ENCODE data around the gene UGDH. TPM values are rescaled to one million over a fixed set of nuclear protein-coding genes. Genes with fewer than 3 reads are reported as not detected.

Gene UGDH
- 100 to 1,000 TPM in 1 of 3 donors, 10 to 100 TPM in 2; 68.3 to 134 (median 74.9) TPM for total RNA-seq

DNA sequence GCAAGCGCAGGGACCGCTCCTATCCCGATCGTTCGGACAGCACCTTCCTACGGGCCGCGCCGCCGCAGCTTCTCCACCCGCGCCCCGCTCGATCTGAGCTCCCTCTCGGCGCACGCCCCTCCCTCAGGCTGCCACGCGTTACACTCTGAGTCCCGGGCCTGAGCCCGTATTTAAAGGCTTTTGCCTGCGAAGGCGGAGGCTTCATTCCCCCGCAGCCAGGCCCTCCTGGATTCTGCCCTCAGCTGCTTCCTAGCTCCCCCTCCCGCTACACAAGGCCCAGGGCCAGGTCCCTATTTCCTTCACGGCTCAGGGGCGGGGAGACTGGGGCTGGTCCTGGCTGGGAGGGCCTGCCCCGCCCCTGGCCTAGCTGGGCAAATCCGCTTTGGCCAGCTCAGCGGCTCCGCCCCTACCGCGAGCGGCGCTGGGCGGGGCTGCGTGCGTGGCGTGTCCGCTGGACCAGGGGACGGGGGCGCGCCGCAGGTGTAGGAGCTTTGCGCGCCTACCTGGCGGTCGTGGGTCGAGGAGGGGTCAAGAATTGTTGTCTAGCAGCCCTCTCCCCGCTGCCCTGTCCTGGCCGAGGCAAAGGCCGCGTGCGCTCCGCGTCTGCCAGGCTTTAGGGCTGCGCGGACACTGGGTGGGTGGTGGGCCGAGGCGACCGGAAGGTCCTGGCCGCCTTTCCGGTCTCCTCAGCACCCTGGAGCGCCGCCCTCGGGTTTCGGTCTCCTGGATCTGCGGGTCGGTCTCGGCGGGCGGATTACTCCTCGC is at the start of gene UGDH:
Gene UGDH (minus strand): TSS at position 144 of the 765 bp plus-strand sequence. CDS start 5,927 bp downstream, outside the sequence.
- TF ChIP-seq POLR2A (IDR thresholded peaks at IDR 0.05): peak; percentile 92
- peak; percentile 86 to 94 (median 89) for TF ChIP-seq POLR2AphosphoS5 (IDR thresholded peaks at IDR 0.05)
- TF ChIP-seq CTCF (IDR thresholded peaks at IDR 0.05): no peak
- Histone ChIP-seq H3K27me3 (no peaks in the 10 kb centered on the region), H3K36me3 (no peaks in the 10 kb centered on the region), H3K4me3 (peak within 1 kb of the TSS; percentile 77 to 94 (median 78)), H3K27ac (peak within 1 kb of the TSS; percentile 95 to 97), H3K9me3 (no peaks in the 10 kb centered on the region), H3K4me1 (no peaks in the 10 kb centered on the region)
- intact Hi-C loops (cut with DNase I; ENCODE audit: low total_unique reads): loop anchor here (5.0 kb wide), 1 partner anchor 110 kb away; the partner anchor contains the start of gene SMIM14
- peak; percentile 94 for DNase-seq (ENCODE audit: low spot score in 2 of 2)

- intact Hi-C loops (cut with DNase I; ENCODE audit: low total_unique reads): no loop called here
- no peaks in the 10 kb centered on the region for H3K9me3 ChIP-seq
- TF ChIP-seq POLR2A (IDR thresholded peaks at IDR 0.05) (no peak), CTCF (IDR thresholded peaks at IDR 0.05) (no peak), POLR2AphosphoS5 (IDR thresholded peaks at IDR 0.05) (no peak)
- no peak overlapping the region for H3K4me3 ChIP-seq
- H3K27ac ChIP-seq: no peak overlapping the region
- no peak for DNase-seq (ENCODE audit: low spot score in 2 of 2)
- H3K27me3 ChIP-seq: no peaks in the 10 kb centered on the region
- H3K4me1 ChIP-seq: no peaks in the 10 kb centered on the region
- H3K36me3 ChIP-seq: no peaks in the 10 kb centered on the region
These were observed 47.7 kb upstream of the UGDH start for GRCh38 chr4:39574946-39575345.

DNA sequence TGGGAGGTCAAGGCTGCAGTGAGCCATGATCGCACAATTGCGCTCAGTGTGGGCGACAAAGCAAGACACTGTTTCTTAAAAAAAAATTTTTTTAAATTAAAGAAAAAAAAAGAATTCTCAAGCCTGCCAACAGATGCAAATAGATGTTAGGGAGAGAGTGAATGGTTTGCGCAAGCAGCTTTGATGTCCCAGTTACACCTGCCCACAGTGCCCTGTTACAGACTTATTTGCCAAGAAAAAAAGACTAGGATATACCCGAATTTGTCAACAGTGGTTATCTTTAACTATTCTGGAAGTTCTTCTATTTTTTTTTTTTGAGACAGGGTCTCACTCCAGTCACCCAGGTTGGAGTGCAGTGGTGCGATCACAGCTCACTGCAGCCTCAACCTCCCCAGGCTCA is 44.3 kb upstream of the UGDH start:
- H3K4me3 ChIP-seq: no peak overlapping the region
- no peaks in the 10 kb centered on the region for H3K27me3 ChIP-seq
- H3K9me3 ChIP-seq: no peaks in the 10 kb centered on the region
- no peaks in the 10 kb centered on the region for H3K4me1 ChIP-seq
- H3K27ac ChIP-seq: no peak overlapping the region
- intact Hi-C loops (cut with DNase I; ENCODE audit: low total_unique reads): no loop called here
- no peak for DNase-seq (ENCODE audit: low spot score in 2 of 2)
- no peaks in the 10 kb centered on the region for H3K36me3 ChIP-seq
- no peak for TF ChIP-seq POLR2AphosphoS5 (IDR thresholded peaks at IDR 0.05)

GRCh38 chr4:39571054-39571453 is 43.8 kb upstream of the UGDH start:
- no peak for DNase-seq (ENCODE audit: low spot score in 2 of 2)
- no peak overlapping the region for H3K27ac ChIP-seq
- TF ChIP-seq POLR2AphosphoS5 (IDR thresholded peaks at IDR 0.05): no peak
- TF ChIP-seq POLR2A (IDR thresholded peaks at IDR 0.05): no peak
- TF ChIP-seq CTCF (IDR thresholded peaks at IDR 0.05): no peak

GRCh38 chr4:39569209-39569608 is 42.0 kb upstream of the UGDH start:
- no peaks in the 10 kb centered on the region for H3K9me3 ChIP-seq
- H3K4me3 ChIP-seq: no peak overlapping the region
- H3K27me3 ChIP-seq: no peaks in the 10 kb centered on the region
- H3K27ac ChIP-seq: no peak overlapping the region
- DNase-seq (ENCODE audit: low spot score in 2 of 2): no peak
- intact Hi-C loops (cut with DNase I; ENCODE audit: low total_unique reads): no loop called here
- H3K36me3 ChIP-seq: no peaks in the 10 kb centered on the region
- TF ChIP-seq CTCF (IDR thresholded peaks at IDR 0.05) (no peak), POLR2A (IDR thresholded peaks at IDR 0.05) (no peak), POLR2AphosphoS5 (IDR thresholded peaks at IDR 0.05) (no peak)
- no peaks in the 10 kb centered on the region for H3K4me1 ChIP-seq

More at GRCh38 chr4:39571054-39571453, 43.8 kb upstream of the UGDH start:
- H3K9me3 ChIP-seq: no peaks in the 10 kb centered on the region
- no peaks in the 10 kb centered on the region for H3K27me3 ChIP-seq
- intact Hi-C loops (cut with DNase I; ENCODE audit: low total_unique reads): no loop called here
- no peak overlapping the region for H3K4me3 ChIP-seq
- no peaks in the 10 kb centered on the region for H3K4me1 ChIP-seq
- no peaks in the 10 kb centered on the region for H3K36me3 ChIP-seq

Data from breast epithelium (tissue), 4 donors.